K562 (cell line): Measurements from ENCODE around the gene RNASET2. TPM values are rescaled to one million over a fixed set of nuclear protein-coding genes. Genes with fewer than 3 reads are reported as not detected.

Source experiments
- BRCA1 ChIP-seq, 2 experiments: fragments of 450-650 bp in 1 of 2; sonication (generic) in 1 of 2; formaldehyde crosslinking in 1 of 2; IDR thresholded peaks; 2 replicates each; pipeline versions ENCODE4 v1.5.0 to v1.6.1; 2017 to 2020; ENCODE audit warnings: mild to moderate bottlenecking in 1 of 2, missing genetic modification reagents in 1 of 2
- CBFA2T3 ChIP-seq: fragments of 450-650 bp; IDR thresholded peaks from 2 replicates; pipeline ENCODE4 v1.6.1; 2017
- ESRRB ChIP-seq: fragments of 250-450 bp; sonication (Bioruptor Pico); IDR thresholded peaks from 2 replicates; pipeline ENCODE4 v1.5.0; 2020; ENCODE audit warnings: mild to moderate bottlenecking, moderate library complexity, borderline replicate concordance
- GABPB2 ChIP-seq: fragments of 250-450 bp; sonication (Bioruptor Pico); conservative IDR thresholded peaks from 2 replicates; pipeline ENCODE4 v1.5.1; 2021; ENCODE audit warnings: mild to moderate bottlenecking
- L3MBTL2 ChIP-seq: fragments of 450-650 bp; IDR thresholded peaks from 2 replicates; pipeline ENCODE4 v1.6.1; 2016; ENCODE audit warnings: mild to moderate bottlenecking, moderate library complexity
- MEIS2 ChIP-seq: fragments of 450-650 bp; IDR thresholded peaks from 2 replicates; pipeline ENCODE4 v1.6.1; 2014; ENCODE audit warnings: mild to moderate bottlenecking; ENCODE audit not compliant: partially characterized antibody
- MXI1 ChIP-seq: IDR thresholded peaks from 2 replicates; pipeline ENCODE4 v1.6.1; 2011; ENCODE audit warnings: low read depth, mild to moderate bottlenecking, improper control_type of control experiment, low read length
- NFATC3 ChIP-seq: fragments of 450-650 bp; IDR thresholded peaks from 2 replicates; pipeline ENCODE4 v1.6.1; 2017; ENCODE audit warnings: mild to moderate bottlenecking
- NFE2 ChIP-seq: IDR thresholded peaks from 2 replicates; pipeline ENCODE4 v1.6.1; 2014; ENCODE audit warnings: antibody characterized with exemption, low read depth
- POLR2AphosphoS5 ChIP-seq: IDR thresholded peaks from 2 replicates; pipeline ENCODE4 v1.6.1; 2011; ENCODE audit warnings: mild to moderate bottlenecking, low read depth, low read length, moderate library complexity; ENCODE audit not compliant: control insufficient read depth, insufficient read depth
- RAD51 ChIP-seq: fragments of 450-650 bp; IDR thresholded peaks from 2 replicates; pipeline ENCODE4 v1.7.1; 2016; ENCODE audit warnings: low read depth, mild to moderate bottlenecking, borderline replicate concordance
- SAFB2 ChIP-seq: fragments of 200-400 bp; formaldehyde crosslinking; IDR thresholded peaks from 2 replicates; pipeline ENCODE4 v1.6.1; 2018; ENCODE audit warnings: borderline replicate concordance, low read length, low read depth, moderate library complexity; ENCODE audit not compliant: severe bottlenecking
- SIN3A ChIP-seq, 2 experiments: fragments of 150-350 bp in 1 of 2; IDR thresholded peaks; 2 replicates each; pipeline ENCODE4 v1.6.1; 2011 to 2016; ENCODE audit warnings: borderline replicate concordance in 2 of 2, low read depth in 2 of 2, low read length in 2 of 2, mild to moderate bottlenecking in 2 of 2, moderate library complexity in 2 of 2; ENCODE audit not compliant: control insufficient read depth in 1 of 2
- SMAD4 ChIP-seq: fragments of 250-450 bp; sonication (Bioruptor Pico); conservative IDR thresholded peaks from 2 replicates; pipeline ENCODE4 v1.8.0; 2021; ENCODE audit warnings: inconsistent platforms, mild to moderate bottlenecking, moderate library complexity
- SRSF7 ChIP-seq: fragments of 200-400 bp; formaldehyde crosslinking; optimal IDR thresholded peaks from 2 replicates; pipeline ENCODE3; 2017; ENCODE audit warnings: mild to moderate bottlenecking, low read depth, low read length
- STAT5B ChIP-seq: fragments of 250-450 bp; sonication (Bioruptor Pico); IDR thresholded peaks from 2 replicates; pipeline ENCODE4 v1.8.0; 2021; ENCODE audit warnings: mild to moderate bottlenecking, inconsistent platforms
- TEAD4 ChIP-seq, 2 experiments: sonication (generic) in 1 of 2; formaldehyde crosslinking in 1 of 2; IDR thresholded peaks; 2 replicates each; pipeline versions ENCODE4 v1.6.1 to v1.8.0; 2012 to 2022; ENCODE audit warnings: borderline replicate concordance in 1 of 2, inconsistent platforms in 1 of 2, low read length in 1 of 2, mild to moderate bottlenecking in 1 of 2, missing genetic modification reagents in 1 of 2
- ZBTB7A ChIP-seq: IDR thresholded peaks from 2 replicates; pipeline ENCODE4 v1.6.1; 2011; ENCODE audit warnings: low read depth, mild to moderate bottlenecking, low read length, moderate library complexity, borderline replicate concordance; ENCODE audit not compliant: control insufficient read depth
- ZNF217 ChIP-seq: sonication (generic); formaldehyde crosslinking; IDR thresholded peaks from 2 replicates; pipeline ENCODE4 v1.8.0; 2022; ENCODE audit warnings: mild to moderate bottlenecking, missing genetic modification reagents
- ZNF408 ChIP-seq: fragments of 250-450 bp; sonication (Bioruptor Pico); IDR thresholded peaks from 2 replicates; pipeline ENCODE4 v1.4.0; 2020; ENCODE audit warnings: low read depth, mild to moderate bottlenecking, moderate library complexity
- ZNF668 ChIP-seq: fragments of 250-450 bp; sonication (Bioruptor Pico); IDR thresholded peaks from 2 replicates; pipeline ENCODE4 v1.8.0; 2022; ENCODE audit warnings: mild to moderate bottlenecking, inconsistent platforms
- polyA plus RNA-seq, 8 experiments: library from polyadenylated mRNA; depleted of rRNA in 4 of 8; stranded (reverse) in 5 of 8; unstranded in 3 of 8; fragments of >200 nt; fragmentation: Nextera tagmentation in 2 of 8; fragmentation: Illumina TruSeq in 1 of 8; extraction: Ambion mirVana in 2 of 8; extraction: Trizol in 1 of 8; gene quantifications; 2 replicates each; pipeline versions ENCODE4 v1.2.1 to v1.2.3, GENCODE V29; 2011 to 2014; ENCODE audit warnings: inconsistent platforms in 1 of 8, missing spikeins in 1 of 8
- total RNA-seq, 7 experiments: library from RNA; depleted of rRNA in 6 of 7; stranded (reverse); fragments of >200 nt in 6 of 7; fragmentation: Illumina TruSeq in 2 of 7; extraction: Trizol in 2 of 7; gene quantifications; 2 replicates each; pipeline versions ENCODE4 v1.2.1 to v1.2.3, GENCODE V29; 2011 to 2021; ENCODE audit warnings: low replicate concordance in 1 of 7
- TF ChIP-seq, protein P1 (sequence below): fragments of 250-450 bp; sonication (Bioruptor Pico); IDR thresholded peaks from 2 replicates; pipeline ENCODE4 v1.5.1; 2021; ENCODE audit warnings: mild to moderate bottlenecking
- TF ChIP-seq, protein P2 (sequence below), 2 experiments: fragments of 200-800 bp in 1 of 2; sonication (Bioruptor generic) in 1 of 2; sonication (generic) in 1 of 2; formaldehyde crosslinking in 1 of 2; IDR thresholded peaks in 1 of 2; conservative IDR thresholded peaks in 1 of 2; 2 replicates each; pipeline versions ENCODE4 v1.5.0 to v1.6.1; 2016 to 2020; ENCODE audit warnings: missing compliant biosample characterization in 1 of 2, missing genetic modification characterization in 1 of 2, missing genetic modification reagents in 1 of 2
- TF ChIP-seq, protein P3 (sequence below): fragments of 450-650 bp; IDR thresholded peaks from 2 replicates; pipeline ENCODE4 v1.6.1; 2016; ENCODE audit warnings: missing biosample characterization, missing genetic modification characterization

Gene RNASET2
- total and polyA plus RNA-seq, 9 of the 15 experiments (the other 6 are each of a cell fraction or from before 2014, with no cell fraction given) = 7.4 to 141 (median 91.3) TPM

DNA sequence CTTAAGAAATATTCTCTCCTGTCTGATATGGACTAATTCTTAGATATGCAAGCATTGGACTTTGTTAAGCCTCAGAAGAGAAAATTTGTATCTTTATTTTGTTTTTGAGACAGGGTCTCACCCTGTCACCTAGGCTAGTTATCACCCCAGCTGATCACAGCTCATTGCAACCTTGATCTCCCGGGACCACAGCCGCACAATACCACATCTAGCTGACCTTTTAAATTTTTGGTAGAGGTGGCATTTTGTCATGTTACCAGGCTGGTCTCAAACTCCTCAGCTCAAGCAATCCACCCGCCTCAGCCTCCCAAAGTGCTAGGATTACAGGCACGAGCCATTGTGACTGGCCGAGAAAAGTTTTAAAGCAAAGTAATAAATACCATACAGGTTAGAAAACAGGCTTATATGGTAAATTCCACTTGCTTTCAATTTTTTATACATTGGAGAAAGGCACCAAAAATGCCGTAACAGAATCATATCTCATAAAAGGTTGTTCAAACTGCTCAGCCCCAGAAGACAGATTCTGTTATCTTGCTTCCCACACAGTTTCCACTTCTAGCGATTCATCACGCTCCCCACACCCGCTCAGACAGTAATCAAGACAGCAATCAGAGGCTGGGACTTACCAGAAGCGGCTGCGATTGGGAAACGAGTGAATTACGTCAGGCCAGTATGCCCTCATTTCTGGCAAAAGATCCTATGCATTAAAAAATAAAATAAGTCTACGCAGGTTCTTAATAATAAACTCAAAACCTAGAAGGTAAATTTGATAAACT, 13.8 kb downstream of the RNASET2 start (continued):
- TF ChIP-seq, protein P1, sequence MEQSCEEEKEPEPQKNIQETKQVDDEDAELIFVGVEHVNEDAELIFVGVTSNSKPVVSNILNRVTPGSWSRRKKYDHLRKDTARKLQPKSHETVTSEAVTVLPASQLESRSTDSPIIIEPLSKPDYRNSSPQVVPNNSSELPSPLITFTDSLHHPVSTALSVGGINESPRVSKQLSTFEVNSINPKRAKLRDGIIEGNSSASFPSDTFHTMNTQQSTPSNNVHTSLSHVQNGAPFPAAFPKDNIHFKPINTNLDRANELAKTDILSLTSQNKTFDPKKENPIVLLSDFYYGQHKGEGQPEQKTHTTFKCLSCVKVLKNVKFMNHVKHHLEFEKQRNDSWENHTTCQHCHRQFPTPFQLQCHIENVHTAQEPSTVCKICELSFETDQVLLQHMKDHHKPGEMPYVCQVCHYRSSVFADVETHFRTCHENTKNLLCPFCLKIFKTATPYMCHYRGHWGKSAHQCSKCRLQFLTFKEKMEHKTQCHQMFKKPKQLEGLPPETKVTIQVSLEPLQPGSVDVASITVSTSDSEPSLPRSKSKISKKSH (CRISPR knock-in tag) = no peak
- TF ChIP-seq MEIS2 (peak; percentile 97), ZNF217 (no peak), SRSF7 (no peak), RAD51 (no peak), ZNF668 (CRISPR knock-in tag) (no peak), POLR2AphosphoS5 (peak; percentile 91), CBFA2T3 (peak; percentile 96), L3MBTL2 (peak; percentile 30; the same call in 1 of the 2 replicates), SIN3A (IDR thresholded peaks at IDR 0.05; ENCODE audit: borderline replicate concordance in 2 of 2, control insufficient read depth in 1 of 2, low read depth in 2 of 2, low read length in 2 of 2) (no peak), SMAD4 (CRISPR knock-in tag) (peak; percentile 96), MXI1 (no peak), ESRRB (CRISPR knock-in tag) (peak; percentile 11; the same call in 1 of the 2 replicates), ZBTB7A (no peak), BRCA1 (IDR thresholded peaks at IDR 0.05) (no peak), BRCA1 (CRISPR knock-in tag; IDR thresholded peaks at IDR 0.05) (no peak), NFE2 (peak; percentile 68), SAFB2 (no peak), GABPB2 (no peak), NFATC3 (peak; percentile 83), ZNF408 (CRISPR knock-in tag) (no peak), TEAD4 (IDR thresholded peaks at IDR 0.05; ENCODE audit: low read length) (peak; percentile 94), TEAD4 (CRISPR knock-in tag; IDR thresholded peaks at IDR 0.05; ENCODE audit: borderline replicate concordance) (no peak), STAT5B (CRISPR knock-in tag) (no peak)
- TF ChIP-seq, protein P2, sequence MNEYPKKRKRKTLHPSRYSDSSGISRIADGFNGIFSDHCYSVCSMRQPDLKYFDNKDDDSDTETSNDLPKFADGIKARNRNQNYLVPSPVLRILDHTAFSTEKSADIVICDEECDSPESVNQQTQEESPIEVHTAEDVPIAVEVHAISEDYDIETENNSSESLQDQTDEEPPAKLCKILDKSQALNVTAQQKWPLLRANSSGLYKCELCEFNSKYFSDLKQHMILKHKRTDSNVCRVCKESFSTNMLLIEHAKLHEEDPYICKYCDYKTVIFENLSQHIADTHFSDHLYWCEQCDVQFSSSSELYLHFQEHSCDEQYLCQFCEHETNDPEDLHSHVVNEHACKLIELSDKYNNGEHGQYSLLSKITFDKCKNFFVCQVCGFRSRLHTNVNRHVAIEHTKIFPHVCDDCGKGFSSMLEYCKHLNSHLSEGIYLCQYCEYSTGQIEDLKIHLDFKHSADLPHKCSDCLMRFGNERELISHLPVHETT (CRISPR knock-in tag; conservative IDR thresholded peaks at IDR 0.05 in 1 of 2, IDR thresholded peaks at IDR 0.05 in 1 of 2) = peak in 1 of 2 experiments; percentile 80; a peak in 2 of 4 replicates
- TF ChIP-seq, protein P3, sequence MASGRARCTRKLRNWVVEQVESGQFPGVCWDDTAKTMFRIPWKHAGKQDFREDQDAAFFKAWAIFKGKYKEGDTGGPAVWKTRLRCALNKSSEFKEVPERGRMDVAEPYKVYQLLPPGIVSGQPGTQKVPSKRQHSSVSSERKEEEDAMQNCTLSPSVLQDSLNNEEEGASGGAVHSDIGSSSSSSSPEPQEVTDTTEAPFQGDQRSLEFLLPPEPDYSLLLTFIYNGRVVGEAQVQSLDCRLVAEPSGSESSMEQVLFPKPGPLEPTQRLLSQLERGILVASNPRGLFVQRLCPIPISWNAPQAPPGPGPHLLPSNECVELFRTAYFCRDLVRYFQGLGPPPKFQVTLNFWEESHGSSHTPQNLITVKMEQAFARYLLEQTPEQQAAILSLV (tag) = no peak
